Spleen (tissue), 7 donors: Measurements from ENCODE around the gene AQP3.

ENCODE experiments used
- CTCF ChIP-seq, 11 experiments: fragments of 200-600 bp in 7 of 11; fragments of 450-650 bp in 4 of 11; sonication (generic) in 4 of 11; IDR thresholded peaks in 8 of 11; conservative IDR thresholded peaks in 3 of 11; 1 replicate in 7 of 11; 2 replicates in 4 of 11; pipeline versions ENCODE4 v1.4.0 to v1.8.0; 2016 to 2021; ENCODE audit warnings: antibody characterized with exemption in 11 of 11, inconsistent platforms in 4 of 11, mild to moderate bottlenecking in 1 of 11
- POLR2A ChIP-seq, 3 donors: fragments of 450-650 bp; IDR thresholded peaks; one replicate each; pipeline ENCODE4 v1.5.1; 2017; ENCODE audit warnings: antibody characterized with exemption in 3 of 3, mild to moderate bottlenecking in 1 of 3
- POLR2AphosphoS5 ChIP-seq, 3 donors: sonication (generic); formaldehyde crosslinking; IDR thresholded peaks; one replicate each; pipeline ENCODE4 v1.5.1; 2017; ENCODE audit warnings: antibody characterized with exemption in 3 of 3
- donor health status: DM: no; HTN: no; CAD: no; lungs with moderate emphysema.
- donor health status: DM: no; HTN: no; CAD: no.
- donor health status: DM: no; HTN: no; CAD: no.

DNA sequence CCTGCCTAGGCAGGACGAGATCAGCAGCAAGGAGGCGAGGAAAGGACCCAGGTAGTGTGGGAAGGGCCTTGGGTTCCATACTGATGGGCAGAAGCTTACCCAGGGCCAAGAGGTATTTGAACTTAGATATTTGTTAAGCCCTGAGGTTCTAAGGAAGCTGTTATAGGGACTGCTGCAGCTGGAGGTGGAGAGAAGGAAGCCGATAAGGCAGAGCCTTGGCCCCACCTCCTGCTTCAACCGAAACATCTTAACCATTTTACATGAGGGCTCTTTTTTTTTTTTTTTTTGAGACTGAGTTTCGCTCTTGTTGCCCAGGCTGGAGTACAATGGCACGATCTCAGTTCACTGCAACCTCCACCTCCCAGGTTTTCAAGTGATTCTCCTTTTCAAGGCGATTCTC lies 8.6 kb upstream of the AQP3 start:
- TF ChIP-seq CTCF (IDR thresholded peaks at IDR 0.05 in 8 of 11, conservative IDR thresholded peaks at IDR 0.05 in 3 of 11): no peak
- no peak for TF ChIP-seq POLR2A (IDR thresholded peaks at IDR 0.05)
- no peak for TF ChIP-seq POLR2AphosphoS5 (IDR thresholded peaks at IDR 0.05)
